MCF 10A (cell line): ENCODE data around the gene HTR1B. TPM values are rescaled to one million over a fixed set of nuclear protein-coding genes. Genes with fewer than 3 reads are reported as not detected.
A peak's percentile ranks its signal among the peaks of the same experiment; 100 is the strongest.

Experiments
- BruUV-seq: library from RNA; stranded (reverse); fragments of 400-500 nt; replicated peaks from 2 replicates; lab custom pipeline; 2021; lab: Mats Ljungman, UMichigan
- CTCF ChIA-PET: fragments of 300-600 bp; sonication (Branson Sonifier 250); formaldehyde crosslinking; extraction: SDS; loops from one replicate; lab custom pipeline; 2021; ENCODE audit warnings: antibody characterized with exemption, inconsistent platforms; lab: Yijun Ruan, JAX
- POLR2A ChIA-PET: fragments of 300-600, 350-650 bp; sonication (Branson Sonifier 250); formaldehyde crosslinking; extraction: SDS; loops from one replicate; lab custom pipeline; 2020; ENCODE audit warnings: antibody characterized with exemption, inconsistent platforms; lab: Yijun Ruan, JAX
- DNase-seq: peaks from one replicate; pipeline ENCODE4 v3.0.0-alpha.2; 2018; ENCODE audit not compliant: unreplicated experiment
- H3K27ac Mint-ChIP-seq: one replicate; pipeline ENCODE4 v1.8.0; 2022; ENCODE audit warnings: mild to moderate bottlenecking, low read depth, mixed read lengths; ENCODE audit not compliant: unreplicated experiment
- H3K27me3 Mint-ChIP-seq: one replicate; pipeline ENCODE4 v1.8.0; 2022; ENCODE audit warnings: mixed read lengths; ENCODE audit not compliant: insufficient read depth, unreplicated experiment
- H3K36me3 Mint-ChIP-seq: one replicate; pipeline ENCODE4 v1.8.0; 2022; ENCODE audit warnings: mild to moderate bottlenecking, moderate library complexity, mixed read lengths; ENCODE audit not compliant: insufficient read depth, unreplicated experiment
- H3K4me1 Mint-ChIP-seq: one replicate; pipeline ENCODE4 v1.8.0; 2022; ENCODE audit warnings: mixed read lengths; ENCODE audit not compliant: insufficient read depth, unreplicated experiment
- H3K4me3 Mint-ChIP-seq: one replicate; pipeline ENCODE4 v1.8.0; 2022; ENCODE audit warnings: mild to moderate bottlenecking, moderate library complexity, mixed read lengths; ENCODE audit not compliant: unreplicated experiment
- H3K9me3 Mint-ChIP-seq: one replicate; pipeline ENCODE4 v1.8.0; 2022; ENCODE audit warnings: mixed read lengths; ENCODE audit not compliant: unreplicated experiment
- intact Hi-C: fragments of 100-400 bp; cut with micrococcal nuclease; formaldehyde crosslinking; loops from 2 replicates; pipeline ENCODE4 v1.14.1; 2022
- total RNA-seq: library from RNA; stranded (reverse); gene quantifications from 2 replicates; pipeline ENCODE4 v1.2.3, GENCODE V29; 2022
- TF ChIP-seq, protein P1 (sequence below): fragments of 200-600 bp; IDR thresholded peaks from one replicate; pipeline ENCODE4 v1.8.0; 2022; ENCODE audit warnings: antibody characterized with exemption, mild to moderate bottlenecking; ENCODE audit not compliant: unreplicated experiment

Gene HTR1B
- total RNA-seq, 1 experiment from 2014 or later: not detected

- intact Hi-C loops: no loop called here
- no peaks in the 10 kb centered on the region for H3K9me3 Mint-ChIP-seq
- no TSS peak for BruUV-seq
- CTCF ChIA-PET: interaction anchor here (0.5 to 1.7 kb wide), 7 partner anchors 9 to 1346 kb away, joined by 3 to 5 read pairs (median 4); no protein-coding TSS in a partner anchor
- no peak overlapping the region for H3K27ac Mint-ChIP-seq
- POLR2A ChIA-PET: interaction anchor here (0.7 kb wide), 2 partner anchors 38 to 328 kb away, joined by 3 read pairs; no protein-coding TSS in a partner anchor
- no peak for DNase-seq
- no peaks in the 10 kb centered on the region for H3K36me3 Mint-ChIP-seq
- no peaks in the 10 kb centered on the region for H3K4me1 Mint-ChIP-seq
- TF ChIP-seq, protein P1, sequence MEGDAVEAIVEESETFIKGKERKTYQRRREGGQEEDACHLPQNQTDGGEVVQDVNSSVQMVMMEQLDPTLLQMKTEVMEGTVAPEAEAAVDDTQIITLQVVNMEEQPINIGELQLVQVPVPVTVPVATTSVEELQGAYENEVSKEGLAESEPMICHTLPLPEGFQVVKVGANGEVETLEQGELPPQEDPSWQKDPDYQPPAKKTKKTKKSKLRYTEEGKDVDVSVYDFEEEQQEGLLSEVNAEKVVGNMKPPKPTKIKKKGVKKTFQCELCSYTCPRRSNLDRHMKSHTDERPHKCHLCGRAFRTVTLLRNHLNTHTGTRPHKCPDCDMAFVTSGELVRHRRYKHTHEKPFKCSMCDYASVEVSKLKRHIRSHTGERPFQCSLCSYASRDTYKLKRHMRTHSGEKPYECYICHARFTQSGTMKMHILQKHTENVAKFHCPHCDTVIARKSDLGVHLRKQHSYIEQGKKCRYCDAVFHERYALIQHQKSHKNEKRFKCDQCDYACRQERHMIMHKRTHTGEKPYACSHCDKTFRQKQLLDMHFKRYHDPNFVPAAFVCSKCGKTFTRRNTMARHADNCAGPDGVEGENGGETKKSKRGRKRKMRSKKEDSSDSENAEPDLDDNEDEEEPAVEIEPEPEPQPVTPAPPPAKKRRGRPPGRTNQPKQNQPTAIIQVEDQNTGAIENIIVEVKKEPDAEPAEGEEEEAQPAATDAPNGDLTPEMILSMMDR: no peak
- H3K27me3 Mint-ChIP-seq: no peaks in the 10 kb centered on the region
- peak overlapping the region; percentile 19 for H3K4me3 Mint-ChIP-seq
Measured at GRCh38 chr6:77463861-77464494, 687 bp upstream of the HTR1B start.

GRCh38 chr6:77462359-77463307 is 658 bp downstream of the HTR1B start:
- H3K27ac Mint-ChIP-seq: no peak overlapping the region
- no peaks in the 10 kb centered on the region for H3K4me1 Mint-ChIP-seq
- ChIA-PET POLR2A (no interaction called here), CTCF (no interaction called here)
- BruUV-seq: no TSS peak
- TF ChIP-seq, protein P1: no peak
- H3K27me3 Mint-ChIP-seq: no peaks in the 10 kb centered on the region
- no peak overlapping the region for H3K4me3 Mint-ChIP-seq
- intact Hi-C loops: no loop called here
- no peaks in the 10 kb centered on the region for H3K36me3 Mint-ChIP-seq
- DNase-seq: no peak
- H3K9me3 Mint-ChIP-seq: no peaks in the 10 kb centered on the region

DNA sequence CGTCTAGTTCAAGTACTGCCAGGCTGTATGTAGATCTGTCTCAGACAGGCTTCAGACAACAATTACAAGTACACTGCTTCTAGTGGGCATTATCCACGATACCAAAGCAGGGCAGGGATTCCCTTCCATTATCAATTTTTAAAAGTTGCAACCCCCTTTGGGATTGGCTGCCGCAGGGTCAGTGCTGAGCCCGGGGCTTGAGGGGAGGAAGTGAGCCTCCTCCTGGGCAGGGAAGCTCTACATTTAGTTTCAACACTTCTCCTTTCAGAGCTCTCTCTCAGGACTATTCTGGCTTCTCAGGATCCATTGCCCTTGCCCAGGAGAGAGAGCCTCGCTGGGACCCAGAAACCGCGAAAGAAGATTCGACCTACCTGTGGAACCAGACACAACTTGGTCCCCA is 1.5 kb downstream of the HTR1B start:
- Mint-ChIP-seq H3K4me3 (no peak overlapping the region), H3K36me3 (no peaks in the 10 kb centered on the region), H3K9me3 (no peaks in the 10 kb centered on the region), H3K27ac (no peak overlapping the region), H3K27me3 (no peaks in the 10 kb centered on the region), H3K4me1 (peaks cover 2% of the 10 kb centered on the region)
- no peak for DNase-seq
- TF ChIP-seq, protein P1: no peak
- ChIA-PET CTCF (no interaction called here), POLR2A (no interaction called here)
- intact Hi-C loops: no loop called here
- no TSS peak for BruUV-seq

DNA sequence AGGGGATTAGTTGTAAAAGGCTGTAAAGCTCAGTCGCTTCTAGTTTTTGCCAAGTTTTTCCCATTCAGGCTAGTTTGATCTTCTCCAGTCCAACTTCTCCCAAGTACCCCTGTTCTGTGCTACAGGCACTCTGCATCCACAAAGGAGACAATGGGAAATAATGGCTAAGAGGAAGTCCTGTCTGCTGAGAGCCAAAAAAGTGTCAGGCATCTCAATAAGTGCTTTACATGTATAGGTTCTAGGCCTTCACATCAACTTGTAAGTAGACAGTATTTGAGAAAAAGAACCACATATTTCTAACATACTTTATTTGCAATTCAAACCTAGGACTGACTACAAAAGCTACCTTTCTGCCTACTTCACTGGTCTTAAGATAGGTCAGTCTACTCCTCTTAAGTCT is 4.9 kb downstream of the HTR1B start:
- Mint-ChIP-seq H3K9me3 (no peaks in the 10 kb centered on the region), H3K27me3 (no peaks in the 10 kb centered on the region), H3K4me3 (no peak overlapping the region), H3K36me3 (peaks cover 5% of the 10 kb centered on the region), H3K27ac (no peak overlapping the region), H3K4me1 (peaks cover 11% of the 10 kb centered on the region)
- DNase-seq: no peak
- ChIA-PET CTCF (interaction anchor here (0.5 to 3.1 kb wide), 6 partner anchors 12 to 1565 kb away, joined by 3 to 14 read pairs (median 4); no protein-coding TSS in a partner anchor), POLR2A (interaction anchor here (0.6 kb wide), 1 partner anchor 1255 kb away, joined by 4 read pairs; no protein-coding TSS in a partner anchor)
- intact Hi-C loops: loop anchor here (10.0 kb wide), 1 partner anchor 514 kb away; no protein-coding TSS in a partner anchor
- BruUV-seq: no TSS peak
- TF ChIP-seq, protein P1: no peak
